ENCODE results near the gene ULK4.

GRCh38 chr3:41569632-41570305 is 392.1 kb downstream of the ULK4 start:
- no peak for TF ChIP-seq CTCF (IDR thresholded peaks at IDR 0.05)
- TF ChIP-seq POLR2A (IDR thresholded peaks at IDR 0.05) = no peak
